Measurements from ENCODE around the gene COL8A1. TPM values are rescaled to one million over a fixed set of nuclear protein-coding genes. Genes with fewer than 3 reads are reported as not detected.

The COL8A1 gene
- total and polyA plus RNA-seq, 8 donors: 0.24 to 10.1 (median 0.59) TPM

DNA sequence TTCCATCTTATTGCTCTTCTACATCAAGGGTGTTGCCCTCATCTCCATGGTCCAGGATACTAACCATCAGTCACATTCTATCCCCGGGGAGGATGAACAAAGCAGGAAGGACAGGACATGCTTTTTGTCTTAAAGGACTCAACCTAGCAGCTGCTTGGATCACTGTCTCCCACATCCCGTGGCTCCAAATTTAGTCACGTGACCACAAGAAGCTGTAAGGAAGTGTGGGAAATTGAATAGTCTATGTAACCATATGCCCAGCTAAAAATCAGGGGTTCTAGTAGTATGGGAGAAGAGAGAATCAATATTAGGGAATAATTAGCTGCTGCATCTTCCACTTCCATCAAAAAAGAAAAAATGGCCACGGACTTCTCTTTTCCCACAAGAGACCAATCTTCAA, 161.0 kb downstream of the COL8A1 start:
- FAIRE-seq (no peak), ATAC-seq (no peak), DNase-seq (no peak)
- no peaks in the 10 kb centered on the region for H3K4me1 ChIP-seq
- intact Hi-C loops (cut with DNase I): no loop called here
- H3K27ac ChIP-seq: no peak overlapping the region
- no peaks in the 10 kb centered on the region for H3K36me3 ChIP-seq
- no peak overlapping the region for H3K4me3 ChIP-seq
- H3K27me3 ChIP-seq: no peaks in the 10 kb centered on the region
- TF ChIP-seq, protein P1, sequence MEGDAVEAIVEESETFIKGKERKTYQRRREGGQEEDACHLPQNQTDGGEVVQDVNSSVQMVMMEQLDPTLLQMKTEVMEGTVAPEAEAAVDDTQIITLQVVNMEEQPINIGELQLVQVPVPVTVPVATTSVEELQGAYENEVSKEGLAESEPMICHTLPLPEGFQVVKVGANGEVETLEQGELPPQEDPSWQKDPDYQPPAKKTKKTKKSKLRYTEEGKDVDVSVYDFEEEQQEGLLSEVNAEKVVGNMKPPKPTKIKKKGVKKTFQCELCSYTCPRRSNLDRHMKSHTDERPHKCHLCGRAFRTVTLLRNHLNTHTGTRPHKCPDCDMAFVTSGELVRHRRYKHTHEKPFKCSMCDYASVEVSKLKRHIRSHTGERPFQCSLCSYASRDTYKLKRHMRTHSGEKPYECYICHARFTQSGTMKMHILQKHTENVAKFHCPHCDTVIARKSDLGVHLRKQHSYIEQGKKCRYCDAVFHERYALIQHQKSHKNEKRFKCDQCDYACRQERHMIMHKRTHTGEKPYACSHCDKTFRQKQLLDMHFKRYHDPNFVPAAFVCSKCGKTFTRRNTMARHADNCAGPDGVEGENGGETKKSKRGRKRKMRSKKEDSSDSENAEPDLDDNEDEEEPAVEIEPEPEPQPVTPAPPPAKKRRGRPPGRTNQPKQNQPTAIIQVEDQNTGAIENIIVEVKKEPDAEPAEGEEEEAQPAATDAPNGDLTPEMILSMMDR (IDR thresholded peaks at IDR 0.05): no peak
- WGBS, 2 donors: 78 to 87% methylated on average over 4 of the region's 4 CpGs
- H3K9me3 ChIP-seq: no peaks in the 10 kb centered on the region

DNA sequence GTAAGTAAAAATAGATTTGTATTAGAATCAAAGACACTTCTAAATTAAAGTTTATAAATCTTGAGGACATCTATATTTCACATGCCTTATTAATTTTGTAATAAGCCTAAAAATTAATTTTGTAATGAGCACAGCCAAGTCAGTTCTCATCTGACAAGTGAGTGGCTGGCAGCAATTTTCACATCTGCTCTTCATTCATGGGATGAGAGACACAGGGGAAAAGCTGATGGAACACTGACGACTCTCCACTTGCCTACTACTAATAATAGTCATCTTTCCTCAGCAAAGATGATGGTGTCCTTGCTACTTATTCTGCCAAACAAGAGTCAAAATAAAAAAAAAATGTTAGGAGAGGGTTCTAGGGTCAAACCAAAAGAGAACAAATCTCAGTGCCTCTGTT, 164.9 kb downstream of the COL8A1 start:
- DNase-seq (no peak), ATAC-seq (no peak), FAIRE-seq (no peak)
- no peak overlapping the region for H3K4me3 ChIP-seq
- H3K36me3 ChIP-seq: no peaks in the 10 kb centered on the region
- no peak overlapping the region for H3K27ac ChIP-seq
- TF ChIP-seq, protein P1 (IDR thresholded peaks at IDR 0.05): no peak
- no peaks in the 10 kb centered on the region for H3K27me3 ChIP-seq
- intact Hi-C loops (cut with DNase I): no loop called here
- no peaks in the 10 kb centered on the region for H3K9me3 ChIP-seq
- H3K4me1 ChIP-seq: no peaks in the 10 kb centered on the region
- 91 to 94% methylated on average over 1 of the region's 1 CpG for WGBS, 2 donors

DNA sequence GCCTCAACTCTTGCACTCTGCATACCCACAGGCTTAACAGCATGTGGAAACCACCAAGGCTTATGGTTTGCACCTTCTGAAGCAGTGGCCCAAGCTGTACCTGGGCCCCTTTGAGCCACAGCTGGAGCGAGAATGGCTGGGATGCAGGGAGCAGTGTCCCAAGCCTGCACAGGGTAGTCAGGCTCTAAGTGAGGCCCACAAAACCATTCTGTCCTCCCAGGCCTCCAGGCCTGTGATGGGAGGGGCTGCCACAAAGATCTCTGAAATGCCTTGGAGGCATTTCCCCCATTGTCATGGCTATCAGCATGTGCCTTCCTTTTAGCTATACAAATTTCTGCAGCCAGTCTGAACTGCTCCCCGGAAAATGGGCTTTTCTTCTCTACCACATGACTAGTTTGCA, 166.8 kb downstream of the COL8A1 start:
- DNase-seq (no peak), FAIRE-seq (no peak), ATAC-seq (no peak)
- H3K27ac ChIP-seq: no peak overlapping the region
- no peaks in the 10 kb centered on the region for H3K27me3 ChIP-seq
- intact Hi-C loops (cut with DNase I): no loop called here
- H3K9me3 ChIP-seq: no peaks in the 10 kb centered on the region
- 95 to 100% methylated on average over 2 of the region's 2 CpGs for WGBS, 2 donors
- H3K4me3 ChIP-seq: no peak overlapping the region
- TF ChIP-seq, protein P1 (IDR thresholded peaks at IDR 0.05): no peak
- no peaks in the 10 kb centered on the region for H3K36me3 ChIP-seq
- H3K4me1 ChIP-seq: no peaks in the 10 kb centered on the region

DNA sequence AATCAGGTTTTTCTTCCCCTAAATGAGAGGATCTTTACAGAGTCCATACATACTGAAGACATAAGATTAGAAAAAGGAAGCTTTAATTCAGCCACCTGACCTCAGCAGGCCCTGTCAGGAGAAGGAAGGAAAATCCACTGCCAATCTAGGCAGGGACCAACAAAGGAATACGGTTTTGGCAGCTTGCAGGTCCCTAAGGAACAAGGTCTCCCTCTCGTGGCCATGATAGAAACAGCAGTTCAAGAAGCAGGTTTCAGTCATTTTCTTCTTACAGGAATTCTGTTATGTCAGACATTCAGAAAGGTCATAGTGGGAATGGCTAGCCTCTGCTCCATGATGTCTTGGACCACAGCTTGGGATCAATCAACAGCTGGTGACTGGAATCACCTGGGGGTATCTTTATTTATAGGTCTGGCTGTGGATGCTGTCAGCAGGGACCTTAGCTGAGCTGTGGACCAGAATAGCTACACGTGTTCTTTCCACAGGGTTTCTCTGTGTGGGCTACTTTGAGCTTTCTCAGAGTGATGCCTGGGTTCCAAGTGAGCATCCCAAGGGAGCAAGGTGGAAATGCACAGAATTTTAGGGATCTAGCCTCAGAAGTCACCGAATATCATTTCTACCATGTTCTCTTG, 169.9 kb downstream of the COL8A1 start:
- peak in 3 of 6 donors; percentile 30 to 62 (median 32) for DNase-seq
- TF ChIP-seq, protein P1 (IDR thresholded peaks at IDR 0.05): peak; percentile 50 to 76 (median 62)
- Histone ChIP-seq H3K36me3 (no peaks in the 10 kb centered on the region), H3K27me3 (no peaks in the 10 kb centered on the region), H3K4me1 (no peaks in the 10 kb centered on the region), H3K9me3 (no peaks in the 10 kb centered on the region), H3K27ac (no peak overlapping the region), H3K4me3 (no peak overlapping the region)
- no peak for FAIRE-seq
- WGBS, 2 donors: 44 to 47% methylated on average over 4 of the region's 4 CpGs
- peak; percentile 46 to 95 (median 82) for ATAC-seq
- intact Hi-C loops (cut with DNase I): no loop called here

DNA sequence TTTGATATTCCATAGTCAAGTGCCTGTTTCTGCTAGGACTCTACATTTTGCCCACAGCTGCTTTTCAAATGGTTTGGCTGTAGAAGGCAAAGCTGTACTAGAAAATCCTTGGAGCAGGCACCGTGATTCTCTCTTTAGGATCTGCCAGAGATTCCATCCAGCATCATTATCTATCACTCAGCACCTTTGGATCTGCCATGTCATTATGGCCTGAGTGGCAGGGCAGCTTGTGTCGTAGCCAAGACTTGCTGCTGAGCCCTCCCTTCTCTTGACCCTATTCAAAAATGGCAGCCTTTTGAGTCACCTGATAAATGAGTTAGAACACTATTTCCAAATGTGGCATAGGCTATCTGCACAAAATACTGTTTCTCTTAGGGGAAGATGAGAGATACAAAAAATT, 171.2 kb downstream of the COL8A1 start:
- DNase-seq: no peak
- no peak overlapping the region for H3K27ac ChIP-seq
- WGBS, 2 donors: 82 to 91% methylated on average over 2 of the region's 2 CpGs
- no peaks in the 10 kb centered on the region for H3K4me1 ChIP-seq
- no peak for FAIRE-seq
- no peaks in the 10 kb centered on the region for H3K27me3 ChIP-seq
- no peaks in the 10 kb centered on the region for H3K9me3 ChIP-seq
- H3K36me3 ChIP-seq: no peaks in the 10 kb centered on the region
- intact Hi-C loops (cut with DNase I): no loop called here
- ATAC-seq: no peak
- H3K4me3 ChIP-seq: no peak overlapping the region
- TF ChIP-seq, protein P1 (IDR thresholded peaks at IDR 0.05): no peak
